SU-DHL-6 (cell line): Measurements from ENCODE around the gene INPP5A.

Source experiments
- H2AFZ ChIP-seq: fragments of 200-600 bp; sonication (generic); 2 replicates; pipeline ENCODE4 v1.6.1; 2014; ENCODE audit warnings: low read depth, mild to moderate bottlenecking, moderate library complexity, mixed read lengths, antibody characterized with exemption, low read length; ENCODE audit not compliant: severe bottlenecking
- H3F3A ChIP-seq: fragments of 200-600 bp; shearing (Covaris generic); 2 replicates; pipeline ENCODE4 v1.6.0; 2016; ENCODE audit warnings: antibody characterized with exemption, mild to moderate bottlenecking; ENCODE audit not compliant: insufficient read depth
- H3K27ac ChIP-seq: fragments of 200-600 bp; sonication (generic); 2 replicates; pipeline ENCODE4 v1.5.1; 2016; ENCODE audit warnings: low read depth, mild to moderate bottlenecking, low read length, moderate library complexity, mixed read lengths
- H3K27me3 ChIP-seq: fragments of 200-600 bp; sonication (generic), shearing (Covaris generic); 2 replicates; pipeline ENCODE4 v1.6.0; 2014; ENCODE audit warnings: mild to moderate bottlenecking, low read length
- H3K36me3 ChIP-seq: fragments of 200-600 bp; sonication (generic); 2 replicates; pipeline ENCODE4 v1.6.1; 2014; ENCODE audit warnings: mild to moderate bottlenecking, low read length, mixed read lengths
- H3K4me2 ChIP-seq: fragments of 300-600, 200-600 bp; shearing (Covaris generic), sonication (generic); 2 replicates; pipeline ENCODE4 v1.6.0; 2014; ENCODE audit warnings: low read length, low read depth, mild to moderate bottlenecking; ENCODE audit not compliant: poor library complexity, severe bottlenecking
- H3K4me3 ChIP-seq: fragments of 200-600 bp; sonication (generic); 2 replicates; pipeline ENCODE4 v1.5.1; 2014; ENCODE audit warnings: antibody characterized with exemption, low read length, mild to moderate bottlenecking, mixed read lengths; ENCODE audit not compliant: insufficient read depth, poor library complexity, severe bottlenecking
- H3K79me2 ChIP-seq: fragments of 200-600 bp; sonication (generic); 2 replicates; pipeline ENCODE4 v1.6.1; 2014; ENCODE audit warnings: mild to moderate bottlenecking, low read length, moderate library complexity; ENCODE audit not compliant: insufficient read depth
- H3K9ac ChIP-seq: fragments of 200-600 bp; sonication (generic); 2 replicates; pipeline ENCODE4 v1.7.0; 2014; ENCODE audit warnings: mild to moderate bottlenecking, low read length
- H3K9me2 ChIP-seq: fragments of 200-600 bp; sonication (generic); replicated peaks from 2 replicates; pipeline ENCODE4 v1.6.1; 2014; ENCODE audit warnings: low read length; ENCODE audit not compliant: insufficient read depth
- H3K9me3 ChIP-seq: fragments of 200-600 bp; sonication (generic); 2 replicates; pipeline ENCODE4 v1.6.1; 2014; ENCODE audit warnings: low read length, mixed read lengths; ENCODE audit not compliant: insufficient read depth
- H4K20me1 ChIP-seq: fragments of 200-600 bp; sonication (generic); 2 replicates; pipeline ENCODE4 v1.6.1; 2014; ENCODE audit warnings: low read depth, mild to moderate bottlenecking, antibody characterized with exemption, low read length, moderate library complexity, mixed read lengths
- CTCF ChIP-seq: fragments of 200-600 bp; sonication (generic); IDR thresholded peaks from one replicate; pipeline ENCODE4 v1.5.1; 2017; ENCODE audit warnings: antibody characterized with exemption, mild to moderate bottlenecking, low read length, moderate library complexity; ENCODE audit not compliant: insufficient read depth, poor library complexity, severe bottlenecking
- EZH2phosphoT487 ChIP-seq: fragments of 200-600 bp; sonication (generic), shearing (Covaris generic); conservative IDR thresholded peaks from 2 replicates; pipeline ENCODE4 v1.6.1; 2018; ENCODE audit warnings: mild to moderate bottlenecking, antibody characterized with exemption, low read length, moderate library complexity, mixed read lengths

The INPP5A gene

GRCh38 chr10:132604686-132605085 lies 67.1 kb downstream of the INPP5A start:
- Histone ChIP-seq H3F3A (no peaks in the 10 kb centered on the region), H2AFZ (no peak overlapping the region), H3K9ac (no peak overlapping the region), H3K4me3 (no peak overlapping the region), H3K9me3 (peaks cover 8% of the 10 kb centered on the region; the same call in 1 of the 2 replicates), H3K27me3 (no peaks in the 10 kb centered on the region), H3K79me2 (no peaks in the 10 kb centered on the region), H3K27ac (no peak overlapping the region), H3K4me2 (no peak overlapping the region), H3K9me2 (no peaks in the 10 kb centered on the region), H4K20me1 (no peaks in the 10 kb centered on the region), H3K36me3 (no peaks in the 10 kb centered on the region)
- TF ChIP-seq CTCF = no peak
- no peak for TF ChIP-seq EZH2phosphoT487

- Histone ChIP-seq H3K4me3 (no peak overlapping the region), H3K9me3 (peaks cover 1% of the 10 kb centered on the region; the same call in 1 of the 2 replicates), H3F3A (no peaks in the 10 kb centered on the region), H3K79me2 (no peaks in the 10 kb centered on the region), H3K27me3 (no peaks in the 10 kb centered on the region), H4K20me1 (no peaks in the 10 kb centered on the region), H2AFZ (no peak overlapping the region), H3K9me2 (no peaks in the 10 kb centered on the region), H3K27ac (no peak overlapping the region), H3K4me2 (no peak overlapping the region), H3K9ac (no peak overlapping the region), H3K36me3 (no peaks in the 10 kb centered on the region)
- TF ChIP-seq EZH2phosphoT487 = no peak
- TF ChIP-seq CTCF = no peak
These were observed 67.8 kb downstream of the INPP5A start for GRCh38 chr10:132605390-132605789.

GRCh38 chr10:132606031-132606491 lies 68.5 kb downstream of the INPP5A start:
- H3K4me2 ChIP-seq = no peak overlapping the region
- TF ChIP-seq CTCF (no peak), EZH2phosphoT487 (no peak)
- no peak overlapping the region for H3K4me3 ChIP-seq
- H3K9ac ChIP-seq = no peak overlapping the region
- H4K20me1 ChIP-seq = no peaks in the 10 kb centered on the region
- no peak overlapping the region for H3K27ac ChIP-seq
- H3K36me3 ChIP-seq = no peaks in the 10 kb centered on the region
- H3K9me2 ChIP-seq = no peaks in the 10 kb centered on the region
- no peaks in the 10 kb centered on the region for H3K27me3 ChIP-seq
- no peaks in the 10 kb centered on the region for H3K79me2 ChIP-seq
- no peaks in the 10 kb centered on the region for H3F3A ChIP-seq
- H3K9me3 ChIP-seq = no peaks in the 10 kb centered on the region
- no peak overlapping the region for H2AFZ ChIP-seq
